IMR-90 (cell line): Measurements from ENCODE around the gene P4HA3. TPM values are rescaled to one million over a fixed set of nuclear protein-coding genes. Genes with fewer than 3 reads are reported as not detected.

Experiments
- ATAC-seq: fragments of 200-7000 bp; cut with Tn5 transposase; 2 replicates; pipeline ENCODE4 v1.9.1; 2020; ENCODE audit warnings: low read depth, mild to moderate bottlenecking, moderate library complexity
- BruUV-seq: library from RNA; stranded (reverse); fragments of 400-500 nt; replicated peaks from 2 replicates; lab custom pipeline; 2021; lab: Mats Ljungman, UMichigan
- CTCF ChIA-PET: fragments of 300-600 bp; formaldehyde crosslinking; extraction: SDS; loops from one replicate; lab custom pipeline; 2021; ENCODE audit warnings: antibody characterized with exemption; lab: Yijun Ruan, JAX
- POLR2A ChIA-PET: fragments of 300-600 bp; sonication (Branson Sonifier 250); formaldehyde crosslinking; loops from one replicate; lab custom pipeline; 2022; ENCODE audit warnings: antibody characterized with exemption; ENCODE audit not compliant: unreplicated experiment; lab: Charles Lee
- DNase-seq: peaks from one replicate; pipeline ENCODE4 v3.0.0; 2013
- H2AFZ ChIP-seq: replicated peaks from 2 replicates; pipeline ENCODE3; 2013; ENCODE audit warnings: low read length, mild to moderate bottlenecking; ENCODE audit not compliant: poor library complexity
- H2AK5ac ChIP-seq: 2 replicates; pipeline ENCODE4 v1.6.1; 2013; ENCODE audit warnings: low read depth, low read length, inconsistent platforms
- H2AK9ac ChIP-seq: replicated peaks from 2 replicates; pipeline ENCODE3; 2013; ENCODE audit warnings: mild to moderate bottlenecking, low read depth, low read length, moderate library complexity; ENCODE audit not compliant: poor library complexity
- H2BK120ac ChIP-seq: 2 replicates; pipeline ENCODE4 v1.6.1; 2013; ENCODE audit warnings: low read depth, low read length, inconsistent platforms
- H2BK15ac ChIP-seq: 3 replicates; pipeline ENCODE4 v1.6.1; 2013; ENCODE audit warnings: low read depth, low read length, inconsistent platforms
- H2BK20ac ChIP-seq: 2 replicates; pipeline ENCODE4 v1.6.1; 2013; ENCODE audit warnings: low read depth, mild to moderate bottlenecking, inconsistent platforms, low read length, moderate library complexity
- H2BK5ac ChIP-seq: 2 replicates; pipeline ENCODE4 v1.6.1; 2013; ENCODE audit warnings: mild to moderate bottlenecking, low read depth, low read length, inconsistent platforms; ENCODE audit not compliant: poor library complexity, severe bottlenecking
- H3K14ac ChIP-seq: replicated peaks from 2 replicates; pipeline ENCODE4 v1.6.1; 2013; ENCODE audit warnings: low read depth, low read length, inconsistent platforms
- H3K18ac ChIP-seq: 2 replicates; pipeline ENCODE4 v1.6.1; 2013; ENCODE audit warnings: low read depth, low read length, control low read depth
- H3K23ac ChIP-seq: 2 replicates; pipeline ENCODE4 v1.6.1; 2013; ENCODE audit warnings: low read depth, low read length, inconsistent platforms
- H3K27ac ChIP-seq: 2 replicates; pipeline ENCODE4 v1.5.1; 2013; ENCODE audit warnings: mild to moderate bottlenecking, control low read depth, low read length; ENCODE audit not compliant: insufficient read depth
- H3K27me3 ChIP-seq: 2 replicates; pipeline ENCODE4 v1.6.1; 2013; ENCODE audit warnings: low read length; ENCODE audit not compliant: control insufficient read depth, insufficient read depth
- H3K36me3 ChIP-seq: 2 replicates; pipeline ENCODE4 v1.6.1; 2013; ENCODE audit warnings: low read length, mixed read lengths; ENCODE audit not compliant: control insufficient read depth, insufficient read depth
- H3K4ac ChIP-seq: 2 replicates; pipeline ENCODE4 v1.6.1; 2013; ENCODE audit warnings: low read depth, low read length, inconsistent platforms
- H3K4me1 ChIP-seq: 2 replicates; pipeline ENCODE4 v1.6.1; 2013; ENCODE audit warnings: low read length, mixed read lengths; ENCODE audit not compliant: control insufficient read depth, insufficient read depth
- H3K4me2 ChIP-seq: 2 replicates; pipeline ENCODE4 v1.6.1; 2013; ENCODE audit warnings: low read depth, mild to moderate bottlenecking, control low read depth, low read length, moderate library complexity
- H3K4me3 ChIP-seq: 2 replicates; pipeline ENCODE4 v1.5.1; 2013; ENCODE audit warnings: low read depth, mild to moderate bottlenecking, control low read depth, low read length, moderate library complexity; ENCODE audit not compliant: insufficient read depth
- H3K56ac ChIP-seq: 2 replicates; pipeline ENCODE4 v1.6.1; 2013; ENCODE audit warnings: low read length, inconsistent platforms; ENCODE audit not compliant: insufficient read depth; ENCODE audit errors: extremely low read depth
- H3K79me1 ChIP-seq, 2 experiments: 2 replicates each; pipeline ENCODE4 v1.6.1; 2013; ENCODE audit warnings: low read length in 2 of 2, inconsistent platforms in 1 of 2, low read depth in 1 of 2
- H3K9ac ChIP-seq: 2 replicates; pipeline ENCODE4 v1.6.1; 2013; ENCODE audit warnings: low read depth, low read length, control low read depth
- H3K9me1 ChIP-seq: 2 replicates; pipeline ENCODE4 v1.6.1; 2013; ENCODE audit warnings: low read length, inconsistent platforms; ENCODE audit not compliant: insufficient read depth
- H3K9me3 ChIP-seq: 2 replicates; pipeline ENCODE4 v1.6.1; 2013; ENCODE audit warnings: low read length; ENCODE audit not compliant: control insufficient read depth, insufficient read depth
- H4K20me1 ChIP-seq: 2 replicates; pipeline ENCODE4 v1.6.1; 2013; ENCODE audit warnings: low read length, inconsistent platforms; ENCODE audit not compliant: insufficient read depth
- H4K5ac ChIP-seq: 2 replicates; pipeline ENCODE4 v1.6.1; 2013; ENCODE audit warnings: mild to moderate bottlenecking, low read depth, low read length, control low read depth
- H4K8ac ChIP-seq, 2 experiments: 2 replicates each; pipeline ENCODE4 v1.6.1; 2013; ENCODE audit warnings: low read depth in 2 of 2, low read length in 2 of 2, control low read depth in 1 of 2, inconsistent platforms in 1 of 2
- H4K91ac ChIP-seq: 2 replicates; pipeline ENCODE4 v1.6.1; 2013; ENCODE audit warnings: low read depth, low read length, inconsistent platforms; ENCODE audit not compliant: insufficient read depth
- BHLHE40 ChIP-seq: fragments of 150-350 bp; IDR thresholded peaks from 2 replicates; pipeline ENCODE4 v1.6.1; 2016; ENCODE audit warnings: mild to moderate bottlenecking, low read depth, low read length
- CHD1 ChIP-seq: IDR thresholded peaks from 2 replicates; pipeline ENCODE4 v1.6.1; 2012; ENCODE audit warnings: low read depth, low read length, improper control_type of control experiment
- MAFK ChIP-seq: IDR thresholded peaks from 2 replicates; pipeline ENCODE4 v1.6.1; 2012; ENCODE audit warnings: low read depth, low read length, improper control_type of control experiment
- POLR2A ChIP-seq: IDR thresholded peaks from 2 replicates; pipeline ENCODE4 v1.6.1; 2012; ENCODE audit warnings: mild to moderate bottlenecking, low read depth, low read length
- WGBS, 2 experiments: methylation state at CpG; one replicate each; pipeline versions ENCODE4 v1.1.5 to v1.1.7; 2013; ENCODE audit warnings: missing lambda C conversion rate in 2 of 2; ENCODE audit not compliant: insufficient read length in 1 of 2; ENCODE audit errors: extremely low coverage in 2 of 2; 5-methylcytosine and 5-hydroxymethylcytosine counted together
- dilution Hi-C: fragments of 300-500 bp; cut with HindIII; formaldehyde crosslinking; loops from one replicate; pipeline ENCODE4 v1.14.3; 2018; ENCODE audit warnings: low sequenced_read_pairs; ENCODE audit not compliant: unreplicated experiment
- in situ Hi-C: fragments of 300-500 bp; cut with MboI; formaldehyde crosslinking; loops from 3 replicates; pipeline ENCODE4 v1.14.3; 2019; ENCODE audit warnings: low sequenced_read_pairs, inconsistent platforms, mixed read lengths
- intact Hi-C: fragments of 100-400 bp; cut with micrococcal nuclease; formaldehyde crosslinking; loops from 2 replicates; pipeline ENCODE4 v1.10.0; 2022
- polyA plus RNA-seq, 3 experiments: library from polyadenylated mRNA; depleted of rRNA; stranded (reverse); fragments of >200 nt; gene quantifications; 2 replicates each; pipeline ENCODE4 v1.2.3, GENCODE V29; 2012; ENCODE audit warnings: low replicate concordance in 1 of 3
- total RNA-seq: library from RNA; depleted of rRNA; stranded (reverse); fragments of >200 nt; gene quantifications from 2 replicates; pipeline ENCODE4 v1.2.3, GENCODE V29; 2012

Gene P4HA3
- total and polyA plus RNA-seq, 2 of the 4 experiments (the other 2 are of a cell fraction), result 2.9 to 5.7 TPM

GRCh38 chr11:74333193-74333592, 21.8 kb upstream of the P4HA3 start:
- POLR2A ChIA-PET, result no interaction called here
- Histone ChIP-seq H2BK20ac (no peak overlapping the region), H3K14ac (no peak overlapping the region), H3K36me3 (no peaks in the 10 kb centered on the region), H3K9ac (no peak overlapping the region), H3K4me2 (no peak overlapping the region), H2AK5ac (no peak overlapping the region), H3K4me3 (no peak overlapping the region), H2AK9ac (no peak overlapping the region), H3K27me3 (no peaks in the 10 kb centered on the region), H3K4me1 (peaks cover 8% of the 10 kb centered on the region), H2BK120ac (no peak overlapping the region), H4K91ac (no peak overlapping the region), H4K5ac (no peak overlapping the region), H4K8ac (no peak overlapping the region), H2BK5ac (no peak overlapping the region), H3K4ac (no peak overlapping the region), H3K18ac (no peak overlapping the region), H3K79me1 (no peaks in the 10 kb centered on the region), H3K9me1 (peaks cover 7% of the 10 kb centered on the region; the same call in 1 of the 2 replicates), H3K9me3 (no peaks in the 10 kb centered on the region), H3K27ac (no peak overlapping the region), H2AFZ (no peak overlapping the region), H3K56ac (no peak overlapping the region), H3K23ac (no peak overlapping the region), H2BK15ac (no peak overlapping the region), H4K20me1 (no peaks in the 10 kb centered on the region)
- ATAC-seq (no peak), DNase-seq (no peak)
- dilution Hi-C loops (no loop called here), intact Hi-C loops (no loop called here), in situ Hi-C loops (no loop called here)
- no CpG with 5 or more reads among the region's 1 CpG for WGBS, 2 experiments
- BruUV-seq, result no TSS peak
- TF ChIP-seq MAFK, result no peak
- TF ChIP-seq POLR2A, result no peak
- no peak for TF ChIP-seq BHLHE40
- no peak for TF ChIP-seq CHD1
- CTCF ChIA-PET, result no interaction called here
